Activated T-helper 2 cell treated with anti-CD3 and anti-CD28 coated beads, Interferon-gamma antibody, Interleukin-2, Interleukin-4, amounts not matched to agents 10 μg/mL and 5 μg/mL and 100 μg/mL, durations not matched to agents 14 hours and 24 hours and 36 hours (primary cell): ENCODE data around the gene WNK2. TPM values are rescaled to one million over a fixed set of nuclear protein-coding genes. Genes with fewer than 3 reads are reported as not detected.
"Not testable (repeated sequence)": the region's sequence is repeated elsewhere in the genome, so short reads cannot be mapped to it uniquely, and the experiment has no call there.

Source experiments
- DNase-seq: peaks from one replicate; pipeline ENCODE4 v3.0.0; 2021; ENCODE audit warnings: low spot score
- H3K27ac Mint-ChIP-seq: one replicate; pipeline ENCODE4 v1.8.0; 2021; ENCODE audit warnings: mixed read lengths
- H3K27me3 Mint-ChIP-seq: one replicate; pipeline ENCODE4 v1.8.0; 2021; ENCODE audit warnings: low read depth, mixed read lengths
- H3K36me3 Mint-ChIP-seq: one replicate; pipeline ENCODE4 v1.8.0; 2021; ENCODE audit warnings: low read depth, mixed read lengths
- H3K4me1 Mint-ChIP-seq: one replicate; pipeline ENCODE4 v1.8.0; 2021; ENCODE audit warnings: low read depth, mixed read lengths
- H3K4me3 Mint-ChIP-seq: one replicate; pipeline ENCODE4 v1.8.0; 2021; ENCODE audit warnings: low read depth, mild to moderate bottlenecking, moderate library complexity, mixed read lengths
- H3K9me3 Mint-ChIP-seq: one replicate; pipeline ENCODE4 v1.8.0; 2021; ENCODE audit warnings: mixed read lengths
- intact Hi-C: fragments of 100-400 bp; cut with micrococcal nuclease; formaldehyde crosslinking; loops from one replicate; pipeline ENCODE4 v1.15.1; 2023
- total RNA-seq: library from RNA; stranded (reverse); gene quantifications from 2 replicates; pipeline ENCODE4 v1.2.3, GENCODE V29; 2022

Gene WNK2
- total RNA-seq, 1 donor from 2014 or later: 1.6 TPM

DNA sequence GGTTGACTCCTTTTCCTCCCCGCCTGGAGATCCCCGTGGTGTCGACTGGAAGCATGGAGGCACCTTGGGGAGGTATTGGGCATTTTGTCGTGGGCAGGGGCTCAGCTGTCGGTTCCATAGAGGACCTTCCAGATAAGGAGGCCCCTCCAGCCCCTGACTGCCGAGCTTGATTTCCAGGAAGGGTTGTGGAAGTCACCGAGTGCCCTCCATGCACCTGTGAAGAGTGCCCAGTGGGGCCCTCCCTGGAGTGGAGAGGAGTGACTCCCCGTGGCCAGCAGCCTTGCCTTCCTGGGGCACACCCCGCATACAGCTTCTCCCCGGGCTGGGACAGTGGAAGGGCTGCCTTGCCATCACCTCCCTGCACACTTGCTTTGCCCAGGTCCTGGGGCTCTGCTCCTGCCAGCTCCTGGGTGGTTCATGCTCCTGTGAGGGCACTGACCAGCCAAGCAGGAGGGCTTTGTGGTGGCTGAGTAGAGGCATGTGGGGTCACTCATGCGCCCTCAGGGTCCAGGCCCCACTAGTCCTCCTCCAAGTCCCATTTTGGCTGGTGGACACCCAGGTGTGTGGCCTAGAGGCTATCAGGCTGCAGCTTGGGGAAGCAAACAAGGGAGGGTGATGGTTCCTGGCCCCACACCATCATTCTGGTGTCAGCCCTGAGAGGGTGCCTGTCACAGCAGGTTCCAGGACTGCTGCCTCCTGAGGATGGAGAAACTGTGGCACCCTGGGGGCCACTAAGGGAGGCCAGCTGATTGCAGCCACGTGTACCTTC lies 133.0 kb downstream of the WNK2 start:
- intact Hi-C loops: no loop called here
- no peaks in the 10 kb centered on the region for H3K36me3 Mint-ChIP-seq
- H3K27me3 Mint-ChIP-seq: peaks cover 30% of the 10 kb centered on the region
- H3K9me3 Mint-ChIP-seq: no peaks in the 10 kb centered on the region
- no peak overlapping the region for H3K27ac Mint-ChIP-seq
- no peak for DNase-seq
- H3K4me3 Mint-ChIP-seq: no peak overlapping the region
- H3K4me1 Mint-ChIP-seq: peaks cover 5% of the 10 kb centered on the region

GRCh38 chr9:93317495-93318094 lies 133.7 kb downstream of the WNK2 start:
- Mint-ChIP-seq H3K27me3 (peaks cover 29% of the 10 kb centered on the region), H3K27ac (no peak overlapping the region), H3K4me3 (no peak overlapping the region), H3K9me3 (no peaks in the 10 kb centered on the region), H3K36me3 (no peaks in the 10 kb centered on the region), H3K4me1 (peaks cover 5% of the 10 kb centered on the region)
- intact Hi-C loops: no loop called here
- no peak for DNase-seq

GRCh38 chr9:93318480-93318879 lies 134.5 kb downstream of the WNK2 start:
- H3K9me3 Mint-ChIP-seq: no peaks in the 10 kb centered on the region
- no peaks in the 10 kb centered on the region for H3K4me1 Mint-ChIP-seq
- H3K27me3 Mint-ChIP-seq: peaks cover 22% of the 10 kb centered on the region
- intact Hi-C loops: no loop called here
- DNase-seq: no peak
- no peak overlapping the region for H3K27ac Mint-ChIP-seq
- H3K4me3 Mint-ChIP-seq: no peak overlapping the region
- no peaks in the 10 kb centered on the region for H3K36me3 Mint-ChIP-seq

DNA sequence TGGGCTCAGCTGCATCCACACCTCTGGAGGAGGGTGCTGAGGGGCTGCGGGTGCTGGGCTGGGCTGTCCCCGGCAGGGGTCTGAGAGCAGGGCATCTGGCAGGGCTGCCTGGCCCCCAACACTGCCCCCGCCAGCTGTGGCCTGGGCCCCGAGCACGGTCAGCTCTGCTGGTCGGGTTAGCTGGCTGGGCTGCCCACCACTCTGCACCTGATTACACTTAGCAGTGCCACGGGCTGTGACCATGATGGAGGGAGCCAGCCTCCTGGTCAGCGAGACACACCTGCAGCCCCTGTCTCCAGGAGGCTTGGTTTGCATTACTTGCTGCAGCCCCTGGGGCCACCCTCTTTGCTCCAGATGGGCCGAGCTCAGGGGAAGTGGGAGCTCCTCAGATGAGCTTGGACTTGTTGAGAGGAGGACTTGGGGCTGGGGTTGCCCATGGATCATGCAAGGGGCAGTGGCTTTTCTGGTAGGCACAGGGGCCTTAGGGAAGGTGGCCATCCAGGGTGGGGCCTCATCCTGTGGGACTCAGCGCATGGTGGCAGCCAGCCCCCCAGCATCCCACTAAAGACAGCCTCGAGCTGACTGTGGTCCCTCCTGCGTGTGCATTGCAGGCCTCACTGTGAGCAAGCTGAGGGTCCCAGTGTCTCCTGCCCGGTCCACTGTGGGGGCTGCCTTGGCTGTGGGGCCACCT lies 135.5 kb downstream of the WNK2 start:
- H3K4me3 Mint-ChIP-seq: no peak overlapping the region
- no peak overlapping the region for H3K27ac Mint-ChIP-seq
- peaks cover 22% of the 10 kb centered on the region for H3K27me3 Mint-ChIP-seq
- no peaks in the 10 kb centered on the region for H3K9me3 Mint-ChIP-seq
- H3K36me3 Mint-ChIP-seq: no peaks in the 10 kb centered on the region
- intact Hi-C loops: no loop called here
- H3K4me1 Mint-ChIP-seq: no peaks in the 10 kb centered on the region
- no peak for DNase-seq

- H3K4me3 Mint-ChIP-seq: no peak overlapping the region
- DNase-seq: no peak
- no peak overlapping the region for H3K27ac Mint-ChIP-seq
- intact Hi-C loops: no loop called here
- H3K4me1 Mint-ChIP-seq: no peaks in the 10 kb centered on the region
- peaks cover 20% of the 10 kb centered on the region for H3K27me3 Mint-ChIP-seq
- no peaks in the 10 kb centered on the region for H3K9me3 Mint-ChIP-seq
- no peaks in the 10 kb centered on the region for H3K36me3 Mint-ChIP-seq
Observed at GRCh38 chr9:93319992-93320500, 136.1 kb downstream of the WNK2 start.

- Mint-ChIP-seq H3K27me3 (peaks cover 14% of the 10 kb centered on the region), H3K4me3 (no peak overlapping the region), H3K27ac (no peak overlapping the region), H3K36me3 (no peaks in the 10 kb centered on the region), H3K4me1 (no peaks in the 10 kb centered on the region), H3K9me3 (no peaks in the 10 kb centered on the region)
- intact Hi-C loops: no loop called here
- DNase-seq: no peak
Observed at GRCh38 chr9:93320591-93321219, 136.8 kb downstream of the WNK2 start.

DNA sequence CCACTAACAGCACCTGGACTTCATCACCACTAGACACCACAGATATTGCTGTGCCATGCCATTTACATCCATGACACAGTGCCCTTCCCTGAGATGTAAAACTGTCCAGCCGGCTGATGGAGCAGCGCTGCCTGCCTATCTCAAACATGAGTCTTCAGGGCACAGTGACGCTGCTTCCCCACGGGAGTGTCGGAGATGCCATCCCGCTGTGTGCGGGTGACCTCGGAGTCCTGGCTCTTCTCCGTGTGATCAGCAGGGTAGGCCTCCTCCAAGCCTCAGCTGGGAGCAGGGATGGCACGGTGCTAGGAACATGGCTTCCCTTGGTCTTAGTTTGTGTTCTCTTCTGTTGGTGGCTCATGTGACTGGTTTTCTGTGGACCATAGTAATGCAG lies 137.3 kb downstream of the WNK2 start:
- intact Hi-C loops: no loop called here
- H3K27me3 Mint-ChIP-seq: peaks cover 11% of the 10 kb centered on the region
- no peaks in the 10 kb centered on the region for H3K36me3 Mint-ChIP-seq
- no peak for DNase-seq
- H3K27ac Mint-ChIP-seq: no peak overlapping the region
- no peaks in the 10 kb centered on the region for H3K4me1 Mint-ChIP-seq
- H3K9me3 Mint-ChIP-seq: no peaks in the 10 kb centered on the region
- no peak overlapping the region for H3K4me3 Mint-ChIP-seq

DNA sequence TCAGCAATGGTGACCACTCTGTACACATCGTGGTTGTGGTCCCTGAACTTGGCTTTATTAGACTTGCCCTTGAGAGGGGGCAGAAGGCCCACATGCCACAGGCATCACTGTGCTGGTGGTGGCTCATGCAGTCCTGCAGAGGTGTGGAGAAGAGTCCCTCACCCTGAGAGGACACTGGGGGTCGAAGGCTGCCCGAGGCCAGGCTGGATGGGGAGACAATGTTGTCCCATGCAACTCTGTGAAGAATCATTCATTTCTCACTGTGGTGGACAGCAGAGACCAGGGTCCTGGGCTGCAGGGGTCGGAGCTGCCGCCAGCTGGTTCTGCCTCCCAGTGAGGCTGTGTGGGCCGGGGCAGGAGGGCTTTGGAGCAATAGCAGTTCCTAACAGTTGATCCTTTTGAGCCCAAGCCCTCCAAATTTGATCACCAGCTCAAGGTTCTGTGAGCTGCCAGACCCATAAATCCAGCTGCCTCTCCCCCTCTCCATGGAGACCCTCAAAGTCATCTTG lies 139.6 kb downstream of the WNK2 start:
- not testable (repeated sequence) for DNase-seq, H3K27me3 Mint-ChIP-seq

DNA sequence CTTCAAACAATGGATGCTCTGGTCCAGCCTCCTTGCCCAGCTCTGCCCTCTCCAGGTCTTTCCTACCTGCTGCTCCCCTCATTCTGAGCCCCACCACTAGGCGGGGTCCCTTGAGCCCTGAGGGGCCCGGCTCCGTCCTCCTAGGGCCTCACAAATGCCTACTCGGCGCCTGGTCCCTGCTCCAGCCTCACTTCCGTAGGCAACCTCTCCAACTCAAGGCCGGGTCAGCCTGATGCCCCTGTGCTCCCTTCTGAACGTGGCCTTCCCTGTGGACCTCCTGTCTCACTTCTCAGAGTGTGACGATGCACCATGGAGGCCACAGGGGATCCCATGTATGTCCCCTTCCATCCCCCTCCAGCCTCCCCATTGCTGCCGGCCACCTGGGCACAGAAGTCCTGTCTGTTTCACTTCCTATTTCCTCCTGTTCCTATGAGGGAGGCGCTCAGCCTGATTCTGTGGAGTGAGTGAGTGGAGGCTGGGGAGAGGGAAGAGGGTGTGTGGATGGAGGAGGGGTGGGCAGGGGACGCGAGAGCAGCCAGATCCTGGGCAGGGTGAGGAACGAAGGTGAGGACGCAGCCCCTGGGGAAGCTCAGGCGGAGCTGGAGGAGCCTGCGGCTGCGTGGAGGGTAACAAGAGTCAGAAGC lies 140.4 kb downstream of the WNK2 start:
- H3K9me3 Mint-ChIP-seq: no peaks in the 10 kb centered on the region
- intact Hi-C loops: no loop called here
- no peaks in the 10 kb centered on the region for H3K36me3 Mint-ChIP-seq
- H3K27ac Mint-ChIP-seq: no peak overlapping the region
- no peak for DNase-seq
- no peak overlapping the region for H3K4me3 Mint-ChIP-seq
- H3K4me1 Mint-ChIP-seq: no peaks in the 10 kb centered on the region
- H3K27me3 Mint-ChIP-seq: no peaks in the 10 kb centered on the region

More for the DNA sequence above, 139.6 kb downstream of the WNK2 start:
- intact Hi-C loops, H3K36me3 Mint-ChIP-seq, H3K9me3 Mint-ChIP-seq, H3K4me1 Mint-ChIP-seq, H3K27ac Mint-ChIP-seq, H3K4me3 Mint-ChIP-seq: not testable (repeated sequence)

DNA sequence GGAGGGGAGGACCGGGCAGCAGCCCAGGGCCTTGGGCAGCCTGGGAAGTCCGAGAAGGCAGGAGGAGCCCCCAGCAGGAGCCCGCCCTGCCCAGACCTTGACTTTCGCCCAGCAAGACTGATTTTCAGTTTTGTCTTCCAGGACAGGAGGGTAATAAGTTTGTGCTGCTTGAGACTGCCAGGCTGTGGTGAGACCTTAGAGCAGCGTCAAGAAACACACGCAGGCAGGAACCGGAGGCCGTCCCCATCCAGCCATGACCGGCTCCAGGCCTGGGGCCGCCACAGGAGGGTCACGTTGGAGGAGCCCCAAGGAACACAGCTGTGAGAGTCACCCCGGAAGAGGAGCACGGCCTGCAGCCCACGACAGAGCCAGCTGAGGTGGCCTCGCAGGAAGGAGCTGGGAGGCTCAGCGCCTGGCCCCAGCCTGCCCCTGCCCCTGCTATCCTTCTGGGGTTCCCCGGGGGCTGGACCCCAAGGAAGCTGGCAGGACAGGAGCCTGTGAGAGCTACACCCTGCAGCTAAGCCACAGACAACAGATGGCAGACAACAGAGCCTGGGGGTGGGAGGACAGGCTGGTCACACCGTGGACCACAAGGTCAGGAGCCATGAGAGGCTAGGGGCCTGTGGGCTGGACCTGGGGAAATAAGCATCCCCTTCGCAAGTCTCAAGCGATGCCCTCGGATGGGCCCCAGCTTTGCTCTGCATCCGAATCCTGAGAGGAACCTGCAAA lies 141.5 kb downstream of the WNK2 start:
- no peaks in the 10 kb centered on the region for H3K4me1 Mint-ChIP-seq
- no peak for DNase-seq
- no peaks in the 10 kb centered on the region for H3K9me3 Mint-ChIP-seq
- no peak overlapping the region for H3K27ac Mint-ChIP-seq
- H3K4me3 Mint-ChIP-seq: no peak overlapping the region
- no peaks in the 10 kb centered on the region for H3K36me3 Mint-ChIP-seq
- intact Hi-C loops: no loop called here
- H3K27me3 Mint-ChIP-seq: peaks cover 2% of the 10 kb centered on the region

DNA sequence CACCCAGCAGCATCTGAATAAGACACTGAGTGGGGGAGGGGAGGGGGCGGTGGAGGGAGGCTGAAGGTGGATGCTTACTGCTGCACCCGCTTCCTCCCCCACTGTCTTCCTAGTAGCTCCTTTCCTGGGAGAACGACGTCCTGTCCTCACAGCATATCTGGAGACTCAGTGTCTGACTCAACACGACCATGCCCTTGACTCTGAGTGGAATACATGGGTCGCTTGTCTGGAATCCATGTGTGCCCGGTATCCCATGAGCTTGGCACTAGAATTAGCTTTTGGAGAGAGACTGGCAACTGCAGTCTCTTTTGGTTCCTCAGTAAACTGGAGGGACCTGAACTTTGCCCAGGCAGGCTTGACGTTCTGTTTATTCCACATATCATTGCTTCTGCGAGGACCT lies 142.1 kb downstream of the WNK2 start:
- intact Hi-C loops: no loop called here
- H3K27me3 Mint-ChIP-seq: peaks cover 3% of the 10 kb centered on the region
- no peak for DNase-seq
- H3K9me3 Mint-ChIP-seq: no peaks in the 10 kb centered on the region
- no peaks in the 10 kb centered on the region for H3K36me3 Mint-ChIP-seq
- H3K4me3 Mint-ChIP-seq: no peak overlapping the region
- H3K4me1 Mint-ChIP-seq: no peaks in the 10 kb centered on the region
- no peak overlapping the region for H3K27ac Mint-ChIP-seq

- no peak for DNase-seq
- no peaks in the 10 kb centered on the region for H3K36me3 Mint-ChIP-seq
- H3K9me3 Mint-ChIP-seq: no peaks in the 10 kb centered on the region
- no peaks in the 10 kb centered on the region for H3K4me1 Mint-ChIP-seq
- intact Hi-C loops: no loop called here
- H3K27ac Mint-ChIP-seq: no peak overlapping the region
- no peak overlapping the region for H3K4me3 Mint-ChIP-seq
- H3K27me3 Mint-ChIP-seq: peaks cover 3% of the 10 kb centered on the region
Observed at GRCh38 chr9:93326654-93327053, 142.7 kb downstream of the WNK2 start.
